ENCODE data around the gene PRKAG3. TPM values are rescaled to one million over a fixed set of nuclear protein-coding genes. Genes with fewer than 3 reads are reported as not detected.

Gene PRKAG3
- total and polyA plus RNA-seq, 2 donors from 2014 or later: not detected

DNA sequence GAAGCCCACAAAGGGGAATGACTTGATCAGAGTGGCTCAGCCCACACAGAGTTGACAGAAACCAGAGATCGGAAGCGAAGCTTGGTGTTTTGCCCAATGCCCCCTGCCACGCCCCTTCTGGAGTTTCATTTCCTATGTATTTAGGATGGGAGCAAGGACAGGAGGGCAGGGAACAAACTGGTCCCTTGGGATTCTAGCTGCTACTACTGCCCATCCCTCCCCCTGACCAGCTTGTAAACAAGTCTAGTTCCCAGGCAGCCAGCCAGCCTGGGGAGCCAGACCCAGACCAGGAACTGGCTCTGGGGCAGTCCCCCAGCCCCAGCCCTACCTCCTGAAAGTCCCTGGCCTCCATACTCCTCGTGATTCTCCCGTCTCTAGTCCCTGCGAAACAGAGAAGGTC is 36.3 kb upstream of the PRKAG3 start:
- TF ChIP-seq, protein P1, sequence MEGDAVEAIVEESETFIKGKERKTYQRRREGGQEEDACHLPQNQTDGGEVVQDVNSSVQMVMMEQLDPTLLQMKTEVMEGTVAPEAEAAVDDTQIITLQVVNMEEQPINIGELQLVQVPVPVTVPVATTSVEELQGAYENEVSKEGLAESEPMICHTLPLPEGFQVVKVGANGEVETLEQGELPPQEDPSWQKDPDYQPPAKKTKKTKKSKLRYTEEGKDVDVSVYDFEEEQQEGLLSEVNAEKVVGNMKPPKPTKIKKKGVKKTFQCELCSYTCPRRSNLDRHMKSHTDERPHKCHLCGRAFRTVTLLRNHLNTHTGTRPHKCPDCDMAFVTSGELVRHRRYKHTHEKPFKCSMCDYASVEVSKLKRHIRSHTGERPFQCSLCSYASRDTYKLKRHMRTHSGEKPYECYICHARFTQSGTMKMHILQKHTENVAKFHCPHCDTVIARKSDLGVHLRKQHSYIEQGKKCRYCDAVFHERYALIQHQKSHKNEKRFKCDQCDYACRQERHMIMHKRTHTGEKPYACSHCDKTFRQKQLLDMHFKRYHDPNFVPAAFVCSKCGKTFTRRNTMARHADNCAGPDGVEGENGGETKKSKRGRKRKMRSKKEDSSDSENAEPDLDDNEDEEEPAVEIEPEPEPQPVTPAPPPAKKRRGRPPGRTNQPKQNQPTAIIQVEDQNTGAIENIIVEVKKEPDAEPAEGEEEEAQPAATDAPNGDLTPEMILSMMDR (IDR thresholded peaks at IDR 0.05; ENCODE audit: borderline replicate concordance, extremely low read depth, insufficient read depth): no peak
- Histone ChIP-seq H3K27ac (ENCODE audit: low read depth in 2 of 2, low read length in 2 of 2) (no peak overlapping the region), H3K36me3 (ENCODE audit: control insufficient read depth in 2 of 3, insufficient read depth in 3 of 3, low read length in 3 of 3) (no peaks in the 10 kb centered on the region), H3K4me1 (ENCODE audit: control insufficient read depth in 2 of 3, insufficient read depth in 2 of 3, low read depth in 1 of 3, low read length in 3 of 3) (peaks cover 0 to 7% (median 0%) of the 10 kb centered on the region in 3 donors), H3K27me3 (ENCODE audit: control insufficient read depth, insufficient read depth, low read length) (peaks cover 32% of the 10 kb centered on the region), H3K9ac (ENCODE audit: low read length in 3 of 3) (no peak overlapping the region), H3K4me3 (ENCODE audit: low read length in 3 of 3) (no peak overlapping the region), H3K9me3 (ENCODE audit: control insufficient read depth in 2 of 3, insufficient read depth in 1 of 3, low read length in 3 of 3) (no peaks in the 10 kb centered on the region)
- FAIRE-seq: no peak
- intact Hi-C loops (cut with DNase I): no loop called here
- DNase-seq: no peak

DNA sequence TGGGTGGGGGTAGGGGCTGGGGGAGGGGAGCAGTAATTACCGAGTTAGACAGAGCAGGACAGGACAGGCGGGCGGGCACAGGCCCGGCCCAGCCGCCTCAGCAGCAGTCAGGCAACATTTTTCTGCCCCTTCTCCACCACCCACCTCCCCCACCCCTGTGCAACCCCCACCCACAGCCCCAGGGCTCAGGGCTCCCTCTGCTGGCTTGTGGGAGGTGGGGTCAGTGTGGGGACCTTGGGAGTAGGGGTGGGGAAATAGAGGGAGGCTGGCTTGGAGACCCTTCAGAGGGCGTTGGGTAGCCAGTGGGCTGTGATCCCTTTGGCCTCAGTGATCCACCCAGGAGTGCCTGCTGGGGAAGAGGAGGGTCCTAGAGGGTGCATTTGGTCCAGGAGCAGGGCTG is 34.4 kb upstream of the PRKAG3 start:
- Histone ChIP-seq H3K9me3 (ENCODE audit: control insufficient read depth in 2 of 3, insufficient read depth in 1 of 3, low read length in 3 of 3) (no peaks in the 10 kb centered on the region), H3K4me3 (ENCODE audit: low read length in 3 of 3) (no peak overlapping the region), H3K36me3 (ENCODE audit: control insufficient read depth in 2 of 3, insufficient read depth in 3 of 3, low read length in 3 of 3) (no peaks in the 10 kb centered on the region), H3K9ac (ENCODE audit: low read length in 3 of 3) (no peak overlapping the region), H3K27ac (ENCODE audit: low read depth in 2 of 2, low read length in 2 of 2) (no peak overlapping the region), H3K4me1 (ENCODE audit: control insufficient read depth in 2 of 3, insufficient read depth in 2 of 3, low read depth in 1 of 3, low read length in 3 of 3) (peaks cover 0 to under 1% (median 0%) of the 10 kb centered on the region in 3 donors), H3K27me3 (ENCODE audit: control insufficient read depth, insufficient read depth, low read length) (peaks cover 28% of the 10 kb centered on the region)
- intact Hi-C loops (cut with DNase I): no loop called here
- DNase-seq (no peak), FAIRE-seq (no peak)
- TF ChIP-seq, protein P1 (IDR thresholded peaks at IDR 0.05; ENCODE audit: borderline replicate concordance, extremely low read depth, insufficient read depth): no peak

DNA sequence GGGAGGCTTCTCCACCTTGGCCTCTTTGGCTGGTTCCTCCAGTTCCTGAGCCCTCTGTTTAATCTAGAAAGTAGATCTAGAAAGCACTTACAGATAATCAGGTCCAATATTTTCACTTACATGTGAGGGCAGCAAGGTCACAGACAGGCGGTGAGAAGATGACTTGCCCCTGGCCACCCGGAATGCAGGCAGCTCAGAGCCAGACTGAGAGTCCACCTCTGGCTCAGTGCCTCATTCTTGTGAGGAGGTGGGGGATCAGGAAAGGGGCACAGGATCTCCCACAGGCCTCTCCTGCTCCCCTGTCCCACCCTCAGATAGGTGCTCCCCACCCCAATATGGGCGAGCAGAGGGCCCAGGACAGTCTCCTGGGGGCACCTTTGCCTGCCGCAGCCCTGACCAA is 33.8 kb upstream of the PRKAG3 start:
- Histone ChIP-seq H3K9ac (ENCODE audit: low read length in 3 of 3) (no peak overlapping the region), H3K27ac (ENCODE audit: low read depth in 2 of 2, low read length in 2 of 2) (no peak overlapping the region), H3K4me3 (ENCODE audit: low read length in 3 of 3) (no peak overlapping the region), H3K36me3 (ENCODE audit: control insufficient read depth in 2 of 3, insufficient read depth in 3 of 3, low read length in 3 of 3) (no peaks in the 10 kb centered on the region), H3K27me3 (ENCODE audit: control insufficient read depth, insufficient read depth, low read length) (peaks cover 25% of the 10 kb centered on the region), H3K9me3 (ENCODE audit: control insufficient read depth in 2 of 3, insufficient read depth in 1 of 3, low read length in 3 of 3) (no peaks in the 10 kb centered on the region), H3K4me1 (ENCODE audit: control insufficient read depth in 2 of 3, insufficient read depth in 2 of 3, low read depth in 1 of 3, low read length in 3 of 3) (no peaks in the 10 kb centered on the region)
- FAIRE-seq (no peak), DNase-seq (no peak)
- intact Hi-C loops (cut with DNase I): no loop called here
- TF ChIP-seq, protein P1 (IDR thresholded peaks at IDR 0.05; ENCODE audit: borderline replicate concordance, extremely low read depth, insufficient read depth): no peak

DNA sequence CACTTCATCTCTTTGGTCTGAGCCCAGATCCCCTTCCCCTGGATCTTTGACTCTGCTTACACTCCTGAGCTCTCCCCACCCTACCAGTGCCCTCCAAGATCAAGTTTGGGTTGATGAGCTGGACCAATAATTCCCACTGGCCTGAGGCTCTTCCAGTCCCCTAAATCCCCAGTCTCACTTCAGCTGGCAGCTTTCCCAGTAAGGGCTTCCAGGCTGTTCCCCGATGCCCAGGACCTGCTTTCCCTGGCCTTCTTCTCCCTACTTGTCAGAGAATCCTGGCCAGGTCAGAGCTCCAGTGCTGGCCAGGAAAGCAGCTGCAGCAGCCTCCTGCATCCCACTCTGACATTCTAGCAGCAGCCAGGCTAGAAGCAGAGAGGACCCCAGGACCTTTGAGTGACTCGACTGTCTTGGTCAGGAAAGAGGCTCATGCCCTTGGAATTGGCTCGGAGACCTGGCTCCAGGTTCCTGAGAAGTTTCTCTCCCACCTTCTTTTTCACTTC is 31.5 kb upstream of the PRKAG3 start:
- Histone ChIP-seq H3K27ac (ENCODE audit: low read depth in 2 of 2, low read length in 2 of 2) (no peak overlapping the region), H3K9me3 (ENCODE audit: control insufficient read depth in 2 of 3, insufficient read depth in 1 of 3, low read length in 3 of 3) (no peaks in the 10 kb centered on the region), H3K4me3 (ENCODE audit: low read length in 3 of 3) (no peak overlapping the region), H3K36me3 (ENCODE audit: control insufficient read depth in 2 of 3, insufficient read depth in 3 of 3, low read length in 3 of 3) (no peaks in the 10 kb centered on the region), H3K27me3 (ENCODE audit: control insufficient read depth, insufficient read depth, low read length) (peaks cover 25% of the 10 kb centered on the region), H3K4me1 (ENCODE audit: control insufficient read depth in 2 of 3, insufficient read depth in 2 of 3, low read depth in 1 of 3, low read length in 3 of 3) (peaks cover 0 to 2% (median 0%) of the 10 kb centered on the region in 3 donors), H3K9ac (ENCODE audit: low read length in 3 of 3) (no peak overlapping the region)
- TF ChIP-seq, protein P1 (IDR thresholded peaks at IDR 0.05; ENCODE audit: borderline replicate concordance, extremely low read depth, insufficient read depth): no peak
- no peak for FAIRE-seq
- DNase-seq: peak in 1 of 5 donors; percentile 23
- intact Hi-C loops (cut with DNase I): no loop called here

All from kidney (tissue), 14 donors.